Activated T-helper 1 cell treated with anti-CD3 and anti-CD28 coated beads, Interleukin-12 subunit alpha, Interleukin-12 subunit beta, Interleukin-2, Interleukin-4 antibody, amounts not matched to agents 30 ng/mL and 10 ng/mL and 1 ng/mL, durations not matched to agents 14 hours and 24 hours and 36 hours (primary cell): ENCODE results near the gene CRELD2. TPM values are rescaled to one million over a fixed set of nuclear protein-coding genes. Genes with fewer than 3 reads are reported as not detected.

Experiments used
- DNase-seq: peaks from one replicate; pipeline ENCODE4 v3.0.0; 2021; ENCODE audit warnings: low spot score
- H3K27ac Mint-ChIP-seq: one replicate; pipeline ENCODE4 v1.8.0; 2021; ENCODE audit warnings: mild to moderate bottlenecking, mixed read lengths
- H3K27me3 Mint-ChIP-seq: one replicate; pipeline ENCODE4 v1.8.0; 2022; ENCODE audit warnings: mild to moderate bottlenecking, moderate library complexity, mixed read lengths; ENCODE audit not compliant: insufficient read depth
- H3K36me3 Mint-ChIP-seq: one replicate; pipeline ENCODE4 v1.8.0; 2021; ENCODE audit warnings: low read depth, mixed read lengths
- H3K4me1 Mint-ChIP-seq: one replicate; pipeline ENCODE4 v1.8.0; 2021; ENCODE audit warnings: low read depth, mixed read lengths
- H3K4me3 Mint-ChIP-seq: one replicate; pipeline ENCODE4 v1.8.0; 2021; ENCODE audit warnings: mild to moderate bottlenecking, moderate library complexity, mixed read lengths
- H3K9me3 Mint-ChIP-seq: one replicate; pipeline ENCODE4 v1.8.0; 2021; ENCODE audit warnings: mixed read lengths
- intact Hi-C: fragments of 100-400 bp; cut with micrococcal nuclease; formaldehyde crosslinking; loops from one replicate; pipeline ENCODE4 v1.15.1; 2024
- total RNA-seq: library from RNA; stranded (reverse); gene quantifications from 2 replicates; pipeline ENCODE4 v1.2.3, GENCODE V29; 2022

The CRELD2 gene
- total RNA-seq, 1 donor from 2014 or later, result 51.0 TPM

GRCh38 chr22:49922484-49922883 is 4.0 kb downstream of the CRELD2 start:
- intact Hi-C loops, result no loop called here
- no peaks in the 10 kb centered on the region for H3K27me3 Mint-ChIP-seq

GRCh38 chr22:49922926-49923325 is 4.5 kb downstream of the CRELD2 start:
- Mint-ChIP-seq H3K27me3 (no peaks in the 10 kb centered on the region), H3K4me3 (no peak overlapping the region), H3K36me3 (peaks cover 19% of the 10 kb centered on the region), H3K9me3 (no peaks in the 10 kb centered on the region), H3K4me1 (peaks cover 31% of the 10 kb centered on the region), H3K27ac (no peak overlapping the region)
- intact Hi-C loops, result no loop called here
- DNase-seq, result no peak

More at GRCh38 chr22:49922484-49922883, 4.0 kb downstream of the CRELD2 start:
- H3K4me1 Mint-ChIP-seq, result peaks cover 31% of the 10 kb centered on the region
- no peak overlapping the region for H3K4me3 Mint-ChIP-seq
- DNase-seq, result no peak
- no peaks in the 10 kb centered on the region for H3K9me3 Mint-ChIP-seq
- H3K36me3 Mint-ChIP-seq, result peaks cover 19% of the 10 kb centered on the region
- peak overlapping the region; percentile 34 for H3K27ac Mint-ChIP-seq

GRCh38 chr22:49923445-49923844 is 5.0 kb downstream of the CRELD2 start:
- H3K27me3 Mint-ChIP-seq, result no peaks in the 10 kb centered on the region
- H3K9me3 Mint-ChIP-seq, result no peaks in the 10 kb centered on the region
- intact Hi-C loops, result no loop called here
- no peak overlapping the region for H3K27ac Mint-ChIP-seq
- no peak overlapping the region for H3K4me3 Mint-ChIP-seq
- H3K36me3 Mint-ChIP-seq, result peaks cover 19% of the 10 kb centered on the region
- H3K4me1 Mint-ChIP-seq, result peaks cover 31% of the 10 kb centered on the region
- no peak for DNase-seq

GRCh38 chr22:49924113-49924833 is 5.8 kb downstream of the CRELD2 start:
- intact Hi-C loops, result no loop called here
- Mint-ChIP-seq H3K9me3 (no peaks in the 10 kb centered on the region), H3K36me3 (peaks cover 19% of the 10 kb centered on the region), H3K4me1 (peaks cover 31% of the 10 kb centered on the region), H3K27ac (peak overlapping the region; percentile 34), H3K4me3 (no peak overlapping the region), H3K27me3 (no peaks in the 10 kb centered on the region)
- DNase-seq, result no peak

GRCh38 chr22:49925525-49926128 is 7.2 kb downstream of the CRELD2 start:
- Mint-ChIP-seq H3K4me3 (peak overlapping the region; percentile 72), H3K9me3 (no peaks in the 10 kb centered on the region), H3K27ac (peak overlapping the region; percentile 97), H3K4me1 (peaks cover 23% of the 10 kb centered on the region), H3K36me3 (peaks cover 19% of the 10 kb centered on the region), H3K27me3 (no peaks in the 10 kb centered on the region)
- intact Hi-C loops, result loop anchor here (5.0 kb wide), 1 partner anchor 37 kb away; the partner anchor contains the start of gene PIM3
- peak; percentile 65 for DNase-seq

- Mint-ChIP-seq H3K4me1 (peaks cover 27% of the 10 kb centered on the region), H3K27me3 (no peaks in the 10 kb centered on the region), H3K4me3 (no peak overlapping the region), H3K27ac (peak overlapping the region; percentile 87), H3K9me3 (no peaks in the 10 kb centered on the region), H3K36me3 (peaks cover 18% of the 10 kb centered on the region)
- intact Hi-C loops, result loop anchor here (5.0 kb wide), 1 partner anchor 35 kb away; the partner anchor contains the start of gene PIM3
- DNase-seq, result no peak
Observed at GRCh38 chr22:49926916-49927315, 8.5 kb downstream of the CRELD2 start.

GRCh38 chr22:49927483-49928184 is 9.2 kb downstream of the CRELD2 start:
- no peak for DNase-seq
- H3K4me3 Mint-ChIP-seq, result no peak overlapping the region

GRCh38 chr22:49928185-49928495 is 9.7 kb downstream of the CRELD2 start:
- Mint-ChIP-seq H3K27ac (no peak overlapping the region), H3K4me1 (peaks cover 30% of the 10 kb centered on the region), H3K36me3 (peaks cover 18% of the 10 kb centered on the region), H3K4me3 (no peak overlapping the region), H3K9me3 (no peaks in the 10 kb centered on the region), H3K27me3 (no peaks in the 10 kb centered on the region)
- DNase-seq, result no peak
- intact Hi-C loops, result loop anchor here (5.0 kb wide), 1 partner anchor 34 kb away; the partner anchor contains the start of gene PIM3

More at GRCh38 chr22:49927483-49928184, 9.2 kb downstream of the CRELD2 start:
- Mint-ChIP-seq H3K27me3 (no peaks in the 10 kb centered on the region), H3K4me1 (peaks cover 27% of the 10 kb centered on the region), H3K36me3 (peaks cover 18% of the 10 kb centered on the region), H3K27ac (no peak overlapping the region), H3K9me3 (no peaks in the 10 kb centered on the region)
- intact Hi-C loops, result loop anchor here (5.0 kb wide), 1 partner anchor 35 kb away; the partner anchor contains the start of gene PIM3

GRCh38 chr22:49928555-49929210 is 10.2 kb downstream of the CRELD2 start:
- Mint-ChIP-seq H3K36me3 (peaks cover 15% of the 10 kb centered on the region), H3K4me3 (no peak overlapping the region), H3K27me3 (no peaks in the 10 kb centered on the region), H3K9me3 (no peaks in the 10 kb centered on the region), H3K27ac (no peak overlapping the region), H3K4me1 (peaks cover 32% of the 10 kb centered on the region)
- intact Hi-C loops, result loop anchor here (1.0 to 5.0 kb wide), 4 partner anchors 34 to 281 kb away; partner anchors contain the start of gene PIM3
- no peak for DNase-seq

- Mint-ChIP-seq H3K9me3 (no peaks in the 10 kb centered on the region), H3K36me3 (peaks cover 10% of the 10 kb centered on the region), H3K27me3 (no peaks in the 10 kb centered on the region), H3K4me1 (peaks cover 32% of the 10 kb centered on the region), H3K4me3 (no peak overlapping the region), H3K27ac (no peak overlapping the region)
- peak; percentile 75 for DNase-seq
- intact Hi-C loops, result loop anchor here (1.0 to 5.0 kb wide), 4 partner anchors 33 to 280 kb away; partner anchors contain the start of gene PIM3
Observed at GRCh38 chr22:49929211-49929979, 11.0 kb downstream of the CRELD2 start.

- Mint-ChIP-seq H3K27me3 (no peaks in the 10 kb centered on the region), H3K4me1 (peaks cover 31% of the 10 kb centered on the region), H3K27ac (no peak overlapping the region), H3K4me3 (no peak overlapping the region), H3K36me3 (peaks cover 9% of the 10 kb centered on the region), H3K9me3 (no peaks in the 10 kb centered on the region)
- no peak for DNase-seq
- intact Hi-C loops, result loop anchor here (1.0 to 5.0 kb wide), 4 partner anchors 32 to 279 kb away; partner anchors contain the start of gene PIM3
Observed at GRCh38 chr22:49929994-49930575, 11.7 kb downstream of the CRELD2 start.
